Vagina (tissue), 2 donors: ENCODE results near the gene SMOC2.

Source experiments
- POLR2AphosphoS5 ChIP-seq, 2 donors: sonication (generic); formaldehyde crosslinking; IDR thresholded peaks; one replicate each; pipeline ENCODE4 v1.9.0; 2017; ENCODE audit warnings: antibody characterized with exemption in 2 of 2, mild to moderate bottlenecking in 2 of 2, low read depth in 1 of 2; ENCODE audit not compliant: insufficient read depth in 1 of 2
- TF ChIP-seq, protein P1 (sequence below), 3 experiments: fragments of 450-650 bp in 2 of 3; fragments of 200-600 bp in 1 of 3; sonication (generic) in 1 of 3; IDR thresholded peaks; one replicate each; pipeline ENCODE4 v1.5.1; 2017 to 2019; ENCODE audit warnings: antibody characterized with exemption in 3 of 3, mild to moderate bottlenecking in 2 of 3, moderate library complexity in 2 of 3

DNA sequence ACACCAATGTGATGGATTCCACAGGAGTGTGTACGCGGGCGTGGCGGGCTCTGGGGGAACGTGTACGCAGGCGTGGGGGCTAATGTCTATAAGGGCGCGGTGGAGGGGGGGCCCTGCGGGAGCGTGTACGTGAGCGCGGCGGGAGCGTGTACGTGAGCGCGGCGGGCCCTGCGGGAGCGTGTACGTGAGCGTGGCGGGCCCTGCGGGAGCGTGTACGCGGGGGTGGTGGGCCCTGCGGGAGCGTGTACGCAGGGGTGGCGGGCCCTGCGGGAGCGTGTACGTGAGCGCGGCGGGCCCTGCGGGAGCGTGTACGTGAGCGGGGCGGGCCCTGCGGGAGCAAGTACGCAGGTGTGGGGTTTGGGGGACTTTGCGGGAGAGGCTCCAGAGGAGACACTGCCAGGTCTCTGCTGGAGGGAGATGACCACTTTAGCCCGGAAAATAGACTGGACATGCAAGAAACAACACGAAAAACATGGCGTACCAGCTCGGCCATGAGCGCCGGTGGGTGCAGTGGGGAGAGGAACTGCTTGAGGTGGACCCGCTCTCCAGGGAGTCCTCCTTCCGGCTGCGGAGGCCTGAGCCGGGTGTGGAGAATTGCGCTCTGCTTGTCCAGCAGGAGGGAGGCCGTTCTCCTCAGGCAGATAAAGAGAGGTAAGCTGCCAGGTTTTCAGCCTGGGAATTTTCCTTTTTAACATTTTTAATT is 27.8 kb upstream of the SMOC2 start:
- TF ChIP-seq POLR2AphosphoS5 (IDR thresholded peaks at IDR 0.05; ENCODE audit: insufficient read depth in 1 of 2, low read depth in 1 of 2) = no peak
- TF ChIP-seq, protein P1, sequence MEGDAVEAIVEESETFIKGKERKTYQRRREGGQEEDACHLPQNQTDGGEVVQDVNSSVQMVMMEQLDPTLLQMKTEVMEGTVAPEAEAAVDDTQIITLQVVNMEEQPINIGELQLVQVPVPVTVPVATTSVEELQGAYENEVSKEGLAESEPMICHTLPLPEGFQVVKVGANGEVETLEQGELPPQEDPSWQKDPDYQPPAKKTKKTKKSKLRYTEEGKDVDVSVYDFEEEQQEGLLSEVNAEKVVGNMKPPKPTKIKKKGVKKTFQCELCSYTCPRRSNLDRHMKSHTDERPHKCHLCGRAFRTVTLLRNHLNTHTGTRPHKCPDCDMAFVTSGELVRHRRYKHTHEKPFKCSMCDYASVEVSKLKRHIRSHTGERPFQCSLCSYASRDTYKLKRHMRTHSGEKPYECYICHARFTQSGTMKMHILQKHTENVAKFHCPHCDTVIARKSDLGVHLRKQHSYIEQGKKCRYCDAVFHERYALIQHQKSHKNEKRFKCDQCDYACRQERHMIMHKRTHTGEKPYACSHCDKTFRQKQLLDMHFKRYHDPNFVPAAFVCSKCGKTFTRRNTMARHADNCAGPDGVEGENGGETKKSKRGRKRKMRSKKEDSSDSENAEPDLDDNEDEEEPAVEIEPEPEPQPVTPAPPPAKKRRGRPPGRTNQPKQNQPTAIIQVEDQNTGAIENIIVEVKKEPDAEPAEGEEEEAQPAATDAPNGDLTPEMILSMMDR (IDR thresholded peaks at IDR 0.05) = no peak
